HG03108 (cell line): ENCODE measurements around the gene CXCL8.
A peak's percentile ranks its signal among the peaks of the same experiment; 100 is the strongest.
"Not testable (repeated sequence)": the region's sequence is repeated elsewhere in the genome, so short reads cannot be mapped to it uniquely, and the experiment has no call there.

Source experiments
- ATAC-seq: cut with Tn5 transposase; IDR thresholded peaks from one replicate; pipeline ENCODE4 v1.9.1; 2021; ENCODE audit warnings: moderate library complexity; ENCODE audit not compliant: unreplicated experiment

The CXCL8 gene

GRCh38 chr4:73740353-73740778 lies at the start of gene CXCL8:
Gene CXCL8, plus strand, starts transcription at chr4:73740569. Its CDS starts 90 bp downstream, at chr4:73740659.
- ATAC-seq, result peak; percentile 73

DNA sequence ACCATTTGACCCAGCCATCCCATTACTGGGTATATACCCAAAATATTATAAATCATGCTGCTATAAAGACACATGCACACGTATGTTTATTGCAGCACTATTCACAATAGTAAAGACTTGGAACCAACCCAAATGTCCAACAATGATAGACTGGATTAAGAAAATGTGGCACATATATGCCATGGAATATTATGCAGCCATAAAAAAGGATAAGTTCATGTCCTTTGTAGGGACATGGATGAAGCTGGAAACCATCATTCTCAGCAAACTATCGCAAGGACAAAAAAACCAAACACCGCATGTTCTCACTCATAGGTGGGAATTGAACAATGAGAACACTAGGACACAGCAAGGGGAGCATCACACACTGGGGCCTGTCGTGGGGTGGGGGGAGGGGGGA lies 49.2 kb upstream of the CXCL8 start:
- ATAC-seq, result not testable (repeated sequence)

DNA sequence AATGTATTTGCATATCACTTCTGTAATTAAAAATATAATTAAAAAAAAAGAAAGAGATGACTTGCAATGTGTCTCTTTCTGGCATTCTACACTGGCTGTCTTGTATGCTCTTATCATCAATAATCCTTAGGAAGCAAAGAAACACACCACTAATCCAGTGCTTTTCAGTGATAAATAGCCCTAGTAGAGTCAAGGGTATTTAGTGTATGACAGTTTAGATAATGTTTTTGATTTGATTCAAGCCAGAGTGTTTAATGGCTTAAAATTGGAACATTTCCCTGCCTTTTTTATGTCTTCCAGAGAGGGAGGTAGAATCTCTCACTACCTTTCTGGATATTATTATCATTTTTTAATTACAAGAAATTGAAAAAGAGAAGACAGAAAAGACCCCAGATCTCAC lies 48.6 kb upstream of the CXCL8 start:
- ATAC-seq, result no peak

- no peak for ATAC-seq
Observed at GRCh38 chr4:73692254-73692653, 48.1 kb upstream of the CXCL8 start.

GRCh38 chr4:73692701-73693100 lies 47.7 kb upstream of the CXCL8 start:
- no peak for ATAC-seq

- ATAC-seq, result no peak
Observed at GRCh38 chr4:73693811-73694210, 46.6 kb upstream of the CXCL8 start.

DNA sequence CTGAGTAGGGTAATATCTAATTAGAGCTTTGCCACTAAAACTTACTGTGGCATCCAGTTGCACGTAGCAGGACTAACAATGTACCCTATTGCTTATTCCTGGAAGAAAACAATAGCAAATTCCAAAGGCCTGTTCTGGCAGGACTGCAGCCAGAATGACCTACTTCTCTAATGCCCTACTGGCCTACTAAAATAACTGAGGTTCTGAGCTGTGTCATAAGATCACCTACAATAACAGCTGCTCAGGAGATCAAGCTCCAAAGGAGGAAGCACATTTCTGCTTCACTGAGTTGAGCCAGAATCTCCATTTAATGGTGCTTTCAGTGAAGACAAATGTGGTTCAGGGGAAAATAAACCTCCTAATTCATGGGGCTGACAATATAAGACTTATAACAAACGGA lies 42.2 kb upstream of the CXCL8 start:
- ATAC-seq, result no peak

DNA sequence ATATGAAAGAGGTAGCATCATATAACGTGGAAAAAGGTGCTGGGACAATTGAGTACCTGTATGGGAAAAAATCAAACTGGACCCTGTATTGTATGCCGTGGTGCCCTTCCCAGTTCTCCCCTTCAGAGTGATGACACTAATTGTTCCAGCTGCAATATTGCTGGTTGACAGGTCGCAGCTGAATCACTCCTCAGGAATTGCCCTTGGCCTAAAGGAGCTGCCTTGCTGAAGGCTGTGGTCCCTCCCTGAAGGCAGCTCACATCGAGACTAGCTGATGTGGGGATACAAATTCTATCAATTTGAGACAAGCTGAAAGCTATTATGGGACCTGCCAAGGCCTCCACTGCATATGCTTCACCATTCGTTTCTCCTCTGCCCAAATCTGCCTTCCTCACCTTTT lies 39.3 kb upstream of the CXCL8 start:
- no peak for ATAC-seq

DNA sequence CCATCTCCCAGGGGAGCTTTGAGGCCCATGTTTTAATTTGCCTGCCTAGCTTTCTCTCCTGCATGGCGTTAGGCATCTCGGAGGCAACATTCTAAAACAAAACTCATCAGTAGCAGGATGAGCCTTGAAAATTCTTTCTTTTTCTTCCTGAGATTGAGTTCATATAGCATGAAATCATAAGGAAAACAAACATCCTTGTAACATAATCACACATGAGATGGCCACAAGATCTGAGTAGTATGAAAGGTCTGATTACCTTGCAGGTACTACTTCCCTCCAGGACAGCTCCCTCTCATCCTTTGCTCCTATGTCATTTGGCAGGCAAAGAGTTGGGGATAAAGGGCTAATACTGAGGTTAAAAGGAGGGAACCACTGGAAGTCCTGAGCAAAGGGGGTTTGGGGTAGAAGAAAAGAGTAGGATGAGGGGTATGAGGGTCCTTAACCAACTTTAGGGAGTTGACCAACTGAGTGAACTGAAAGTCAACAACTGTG lies 37.5 kb upstream of the CXCL8 start:
- ATAC-seq, result no peak

DNA sequence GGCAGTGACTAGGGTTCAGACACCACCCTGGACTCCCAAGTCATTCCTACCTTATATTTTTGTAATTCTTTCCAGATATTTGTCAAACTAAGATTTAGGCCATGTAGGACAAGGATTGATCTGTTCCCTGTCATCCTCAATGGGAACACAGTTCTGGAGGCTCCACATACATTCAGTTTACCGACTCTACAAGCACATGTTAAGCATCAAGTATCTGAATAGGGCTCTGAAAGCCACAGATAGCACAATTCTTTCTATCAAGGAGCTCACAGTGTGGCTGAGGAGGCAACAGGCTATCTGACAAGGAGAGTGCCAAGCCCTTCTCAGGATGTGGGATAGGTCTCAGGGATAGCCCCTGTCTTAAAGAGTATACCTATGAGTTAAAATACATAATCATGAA lies 37.0 kb upstream of the CXCL8 start:
- ATAC-seq, result no peak

GRCh38 chr4:73704314-73705055 lies 35.9 kb upstream of the CXCL8 start:
- peak; percentile 55 for ATAC-seq

- no peak for ATAC-seq
Observed at GRCh38 chr4:73705056-73705432, 35.3 kb upstream of the CXCL8 start.

DNA sequence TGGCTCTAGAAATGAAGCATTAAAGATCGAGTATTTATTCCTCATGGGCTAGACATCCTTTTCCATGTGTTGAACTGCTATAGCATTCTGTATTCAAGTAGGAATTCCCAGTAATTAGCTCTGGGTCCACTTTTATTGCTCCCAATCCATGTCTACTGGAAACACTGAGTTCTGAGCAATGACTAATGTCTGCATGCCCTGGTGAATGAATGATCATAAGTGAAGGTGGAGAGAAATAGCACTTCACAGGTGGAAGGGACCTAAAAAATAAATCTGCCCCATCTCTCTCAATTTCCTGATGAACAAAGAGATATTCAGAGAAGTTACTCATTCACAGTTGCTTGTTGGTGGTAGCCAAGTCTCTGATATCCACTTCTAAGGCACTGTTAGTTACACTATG lies 34.6 kb upstream of the CXCL8 start:
- ATAC-seq, result no peak

- ATAC-seq, result no peak
Observed at GRCh38 chr4:73706811-73707210, 33.6 kb upstream of the CXCL8 start.

GRCh38 chr4:73707269-73707875 lies 33.0 kb upstream of the CXCL8 start:
- ATAC-seq, result no peak

GRCh38 chr4:73707918-73708577 lies 32.3 kb upstream of the CXCL8 start:
- peak; percentile 63 for ATAC-seq

DNA sequence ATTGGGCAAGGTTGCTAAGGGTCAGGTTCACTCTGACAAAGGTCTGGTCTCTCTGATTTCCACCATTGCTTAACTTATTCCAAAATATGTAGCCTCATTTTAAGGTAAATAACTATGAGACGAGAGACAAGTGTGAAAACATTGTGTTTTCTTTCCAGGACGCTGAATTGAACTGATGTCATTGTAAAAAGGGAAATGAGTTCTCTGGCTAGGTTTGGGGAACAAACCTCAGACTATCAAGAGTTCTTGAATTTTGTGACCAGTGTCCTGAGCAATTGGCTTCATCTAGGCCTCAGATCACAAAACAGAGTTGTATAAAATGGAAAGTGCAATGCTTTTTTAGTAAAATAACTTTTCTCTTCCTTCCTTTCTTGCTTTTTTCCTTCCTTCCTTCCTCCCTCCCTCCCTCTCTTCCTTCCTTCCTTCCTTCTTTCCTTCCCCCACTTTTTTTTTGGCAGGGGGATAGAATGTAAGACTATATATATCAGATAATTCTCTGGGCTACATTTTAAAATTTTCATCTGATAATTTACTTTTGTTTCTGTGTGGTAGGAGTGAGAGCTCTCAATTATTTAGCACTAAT lies 30.8 kb upstream of the CXCL8 start:
- ATAC-seq, result no peak

GRCh38 chr4:73710094-73710493 lies 30.3 kb upstream of the CXCL8 start:
- ATAC-seq, result no peak

DNA sequence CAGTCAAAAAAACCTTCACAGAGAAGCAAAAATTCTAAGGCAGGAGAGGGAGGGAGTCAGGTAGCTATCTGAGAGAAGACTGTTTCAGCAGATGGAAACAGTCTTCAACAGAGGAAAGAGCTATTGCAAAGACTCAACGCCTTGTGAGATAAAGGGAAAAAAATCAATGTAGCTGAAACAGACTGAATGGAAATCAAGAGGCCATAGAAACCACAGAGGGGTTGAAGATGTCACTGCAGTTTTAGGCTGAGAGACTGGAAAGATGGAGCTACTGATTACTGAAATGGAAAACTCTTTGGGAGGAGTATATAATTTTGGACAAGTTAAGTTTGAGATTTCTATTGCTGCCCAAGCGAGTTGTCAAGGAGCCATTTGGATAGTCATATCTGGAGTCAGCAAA lies 28.4 kb upstream of the CXCL8 start:
- no peak for ATAC-seq

GRCh38 chr4:73713650-73714049 lies 26.7 kb upstream of the CXCL8 start:
- no peak for ATAC-seq

DNA sequence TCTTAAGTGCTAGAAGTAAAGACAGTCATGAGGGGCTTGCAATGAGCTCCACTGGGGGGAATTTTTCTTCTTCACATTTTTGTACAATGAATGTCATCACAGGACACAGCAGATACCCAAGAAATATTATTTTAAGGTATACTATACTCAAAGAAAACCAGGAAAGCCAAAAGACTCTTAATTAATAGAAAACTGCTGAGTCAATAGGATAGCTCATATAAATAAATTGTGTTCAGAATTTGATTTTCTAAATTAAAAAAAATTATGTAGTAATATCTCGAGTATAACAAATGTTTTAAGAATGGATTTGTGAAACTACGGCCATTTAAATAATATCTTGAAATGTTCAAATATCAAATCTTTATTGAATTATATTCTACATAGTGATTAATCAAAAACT lies 25.7 kb upstream of the CXCL8 start:
- no peak for ATAC-seq

DNA sequence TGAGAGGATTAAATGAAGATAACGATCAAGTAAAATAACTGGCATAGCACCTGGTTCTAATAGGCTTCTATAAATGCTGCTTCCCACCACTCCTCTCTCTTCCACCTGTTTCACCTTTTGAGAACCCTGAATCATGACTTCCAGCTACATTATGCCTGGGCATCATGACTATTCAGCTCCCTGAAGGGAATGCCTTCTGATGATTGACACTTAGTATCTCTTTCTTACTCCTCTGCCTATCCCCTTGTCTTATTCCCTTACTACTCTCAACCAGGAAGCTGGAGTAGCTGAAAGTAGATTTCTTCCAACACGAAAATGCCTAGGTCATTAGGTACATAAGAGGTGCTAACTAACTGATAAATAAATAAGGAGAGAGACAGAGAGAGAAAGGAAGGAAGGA lies 24.7 kb upstream of the CXCL8 start:
- no peak for ATAC-seq
